Measurements from ENCODE around the gene NLRC3.

DNA sequence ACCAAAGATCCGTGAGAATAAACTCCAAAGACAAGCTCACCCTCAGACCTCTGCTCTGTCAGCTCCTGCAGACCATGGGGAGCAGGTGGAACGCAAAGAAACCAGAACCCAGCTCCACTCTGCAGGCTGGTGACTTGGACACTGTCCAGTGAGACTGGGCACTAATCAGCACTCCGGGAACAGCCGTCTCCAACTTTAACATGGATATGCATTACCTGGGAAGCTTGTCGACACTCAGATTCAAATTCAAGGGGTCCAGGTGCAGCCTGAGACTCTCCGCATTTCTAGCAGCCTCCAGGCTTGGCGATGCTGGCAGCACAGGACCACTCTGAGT lies 25.1 kb upstream of the NLRC3 start:
- TF ChIP-seq POLR2A (IDR thresholded peaks at IDR 0.05) (no peak), EP300 (IDR thresholded peaks at IDR 0.05) (no peak)

Data from upper lobe of left lung (tissue), 4 donors.